Transverse colon (tissue), 4 donors: ENCODE data around the gene HPSE2. TPM values are rescaled to one million over a fixed set of nuclear protein-coding genes. Genes with fewer than 3 reads are reported as not detected.

Source experiments
- DNase-seq: peaks from one replicate; pipeline ENCODE4 v3.0.0-alpha.2; 2019
- H3K27ac ChIP-seq, 4 donors: fragments of 200-600 bp; sonication (generic); 2 replicates each; pipeline ENCODE4 v1.5.1; 2016 to 2018; ENCODE audit warnings: inconsistent platforms in 4 of 4
- H3K27me3 ChIP-seq: fragments of 200-600 bp; sonication (generic); 2 replicates; pipeline ENCODE4 v1.5.1; 2017; ENCODE audit warnings: inconsistent platforms
- H3K36me3 ChIP-seq, 4 donors: fragments of 200-600 bp; sonication (generic); 2 replicates each; pipeline ENCODE4 v1.5.1; 2017 to 2019; ENCODE audit warnings: inconsistent platforms in 4 of 4
- H3K4me1 ChIP-seq, 4 donors: fragments of 200-600 bp; sonication (generic); 2 replicates each; pipeline ENCODE4 v1.5.1; 2017 to 2020; ENCODE audit warnings: inconsistent platforms in 4 of 4
- H3K4me3 ChIP-seq, 4 donors: fragments of 200-600 bp; sonication (generic); 1 replicate in 1 of 4; 2 replicates in 3 of 4; pipeline versions ENCODE4 v1.5.1 to v1.6.1; 2017 to 2019; ENCODE audit warnings: inconsistent platforms in 4 of 4
- H3K9me3 ChIP-seq, 2 donors: fragments of 200-600 bp; sonication (generic); 2 replicates each; pipeline ENCODE4 v1.5.1; 2017 to 2019; ENCODE audit warnings: inconsistent platforms in 2 of 2
- CTCF ChIP-seq, 5 experiments: fragments of 200-600 bp in 3 of 5; fragments of 450-650 bp in 2 of 5; sonication (generic) in 3 of 5; IDR thresholded peaks; 1 replicate in 2 of 5; 2 replicates in 3 of 5; pipeline ENCODE4 v1.5.1; 2016 to 2017; ENCODE audit warnings: antibody characterized with exemption in 5 of 5, inconsistent platforms in 3 of 5, mild to moderate bottlenecking in 2 of 5, moderate library complexity in 1 of 5
- EP300 ChIP-seq: sonication (generic); formaldehyde crosslinking; IDR thresholded peaks from one replicate; pipeline ENCODE4 v1.6.1; 2017; ENCODE audit warnings: antibody characterized with exemption, low read depth
- POLR2A ChIP-seq: fragments of 450-650 bp; IDR thresholded peaks from one replicate; pipeline ENCODE4 v1.6.1; 2016; ENCODE audit warnings: antibody characterized with exemption, mild to moderate bottlenecking, moderate library complexity
- POLR2AphosphoS5 ChIP-seq, 3 donors: sonication (generic); formaldehyde crosslinking; IDR thresholded peaks; one replicate each; pipeline ENCODE4 v1.6.1; 2016; ENCODE audit warnings: antibody characterized with exemption in 3 of 3
- WGBS, 2 donors: methylation state at CpG; one replicate each; pipeline ENCODE4 v1.1.5; 2018; ENCODE audit warnings: low coverage in 1 of 2; 5-methylcytosine and 5-hydroxymethylcytosine counted together
- in situ Hi-C, 4 donors: fragments of 200-750 bp; cut with MboI; loops; one replicate each; pipeline versions ENCODE4 v1.15.0 to v1.15.1; 2017; ENCODE audit warnings: low sequenced_read_pairs in 3 of 4, low pct_ligation_motif_present in 1 of 4, low pct_unique_long_range_greater_than_20kb in 1 of 4
- intact Hi-C: fragments of 100-400 bp; cut with DNase I; formaldehyde crosslinking; loops from one replicate; pipeline ENCODE4 v1.15.1; 2023; ENCODE audit warnings: low total_unique reads
- total RNA-seq, 4 donors: library from RNA; depleted of rRNA; stranded (reverse); fragments of >200 nt; gene quantifications; one replicate each; pipeline ENCODE4 v1.1.0, GENCODE V29; 2016

HPSE2 gene
- total RNA-seq, 4 donors from 2014 or later, result 2.2 to 3.0 TPM; not detected in 2

- in situ Hi-C loops, result loop anchor here in 1 of 4 donors (25.0 kb wide), 1 partner anchor 473 kb away; no protein-coding TSS in a partner anchor
- Histone ChIP-seq H3K4me1 (peaks cover 0 to 26% (median 18%) of the 10 kb centered on the region in 4 donors), H3K27me3 (peaks cover 87% of the 10 kb centered on the region), H3K36me3 (no peaks in the 10 kb centered on the region), H3K9me3 (no peaks in the 10 kb centered on the region), H3K4me3 (peak overlapping the region in 3 of 4 donors; percentile 2 to 58 (median 30)), H3K27ac (peak overlapping the region; percentile 46 to 70 (median 60))
- no peak for TF ChIP-seq POLR2A
- TF ChIP-seq EP300, result no peak
- TF ChIP-seq CTCF (IDR thresholded peaks at IDR 0.05), result no peak
- no peak for TF ChIP-seq POLR2AphosphoS5 (IDR thresholded peaks at IDR 0.05)
- intact Hi-C loops, result no loop called here
- WGBS, 2 donors, result 9 to 13% methylated on average over 10 to 17 of the region's 17 CpGs
- no peak for DNase-seq
Measured at GRCh38 chr10:99234791-99235657, 628 bp downstream of the HPSE2 start.

- DNase-seq, result peak; percentile 50
- Histone ChIP-seq H3K27ac (peak overlapping the region; percentile 46 to 70 (median 60)), H3K4me1 (peaks cover 0 to 26% (median 18%) of the 10 kb centered on the region in 4 donors), H3K27me3 (peaks cover 91% of the 10 kb centered on the region), H3K36me3 (no peaks in the 10 kb centered on the region), H3K4me3 (peak overlapping the region; percentile 2 to 58 (median 16)), H3K9me3 (no peaks in the 10 kb centered on the region)
- intact Hi-C loops (no loop called here), in situ Hi-C loops (loop anchor here in 1 of 4 donors (25.0 kb wide), 1 partner anchor 472 kb away; no protein-coding TSS in a partner anchor)
- no peak for TF ChIP-seq EP300
- TF ChIP-seq POLR2A, result no peak
- WGBS, 2 donors, result 3 to 5% methylated on average over 7 to 42 of the region's 49 CpGs
Measured at GRCh38 chr10:99234041-99234790, 1.4 kb downstream of the HPSE2 start.

- in situ Hi-C loops, result loop anchor here in 1 of 4 donors (25.0 kb wide), 1 partner anchor 471 kb away; no protein-coding TSS in a partner anchor
Measured at GRCh38 chr10:99233689-99234037, 2.0 kb downstream of the HPSE2 start.

More at GRCh38 chr10:99233689-99234037, 2.0 kb downstream of the HPSE2 start:
- H3K4me3 ChIP-seq, result peak overlapping the region in 3 of 4 donors; percentile 2 to 58 (median 30)
- no peaks in the 10 kb centered on the region for H3K9me3 ChIP-seq
- peaks cover 96% of the 10 kb centered on the region for H3K27me3 ChIP-seq
- peak overlapping the region; percentile 46 to 70 (median 60) for H3K27ac ChIP-seq
- H3K4me1 ChIP-seq, result peaks cover 0 to 26% (median 18%) of the 10 kb centered on the region in 4 donors
- DNase-seq, result no peak
- no peaks in the 10 kb centered on the region for H3K36me3 ChIP-seq
- WGBS, 2 donors, result 0 to 14% methylated on average over 1 to 18 of the region's 18 CpGs
- intact Hi-C loops, result no loop called here
- no peak for TF ChIP-seq POLR2AphosphoS5 (IDR thresholded peaks at IDR 0.05)
- TF ChIP-seq CTCF (IDR thresholded peaks at IDR 0.05), result no peak
- no peak for TF ChIP-seq POLR2A
